WTC11 (cell line): Measurements from ENCODE around the gene CCDC157.

ENCODE experiments used
- FOXP1 ChIP-seq: sonication (generic); formaldehyde crosslinking; IDR thresholded peaks from 2 replicates; pipeline ENCODE4 v1.8.0; 2022; ENCODE audit warnings: missing genetic modification reagents, mild to moderate bottlenecking, moderate library complexity, borderline replicate concordance
- NFYB ChIP-seq: sonication (generic); formaldehyde crosslinking; conservative IDR thresholded peaks from 2 replicates; pipeline ENCODE4 v1.8.0; 2022; ENCODE audit warnings: low read depth, missing genetic modification reagents
- ZBTB21 ChIP-seq: sonication (generic); formaldehyde crosslinking; IDR thresholded peaks from 2 replicates; pipeline ENCODE4 v1.8.1; 2023; ENCODE audit warnings: mild to moderate bottlenecking, missing genetic modification reagents, borderline replicate concordance

DNA sequence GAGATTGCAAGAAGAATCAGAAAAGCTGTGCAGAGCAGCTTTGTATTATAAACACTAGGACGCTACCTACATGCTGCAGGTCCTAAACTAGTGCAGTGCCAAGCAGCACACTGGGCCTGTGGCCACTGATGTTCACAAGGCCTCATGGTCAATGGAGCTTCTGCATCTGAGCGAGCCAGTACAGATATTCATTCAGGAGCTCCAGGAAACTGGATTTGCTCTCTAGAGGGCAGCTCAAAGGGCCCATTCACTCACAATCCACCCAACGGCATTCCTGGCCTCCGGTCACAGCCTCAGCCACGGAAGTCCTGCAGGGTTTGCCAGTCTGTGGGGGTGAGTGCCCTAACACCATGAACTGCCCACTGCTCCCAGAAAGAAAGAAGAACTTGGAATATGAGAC is 24.3 kb upstream of the CCDC157 start:
- TF ChIP-seq NFYB (no peak), FOXP1 (CRISPR knock-in tag) (no peak), ZBTB21 (CRISPR knock-in tag) (no peak)
